H9 (cell line): Measurements from ENCODE around the gene APOBEC2. TPM values are rescaled to one million over a fixed set of nuclear protein-coding genes. Genes with fewer than 3 reads are reported as not detected.

Source experiments
- DNase-seq: peaks from one replicate; pipeline ENCODE4 v3.0.0-alpha.2; 2017
- H2AFZ ChIP-seq: one replicate; pipeline ENCODE4 v1.6.1; 2013; ENCODE audit warnings: mild to moderate bottlenecking, low read length, control low read depth, moderate library complexity
- H2AK5ac ChIP-seq: 2 replicates; pipeline ENCODE4 v1.6.1; 2013; ENCODE audit warnings: low read length, control low read depth, mixed read lengths; ENCODE audit not compliant: insufficient read length
- H2BK120ac ChIP-seq: one replicate; pipeline ENCODE4 v1.6.1; 2013; ENCODE audit warnings: low read depth, mild to moderate bottlenecking, low read length, control low read depth, inconsistent platforms; ENCODE audit not compliant: poor library complexity, severe bottlenecking
- H2BK12ac ChIP-seq: 2 replicates; pipeline ENCODE4 v1.6.1; 2013; ENCODE audit warnings: low read length, control low read depth, mixed read lengths, low read depth; ENCODE audit not compliant: insufficient read length
- H2BK15ac ChIP-seq: 2 replicates; pipeline ENCODE4 v1.6.1; 2013; ENCODE audit warnings: low read depth, low read length, control low read depth
- H2BK20ac ChIP-seq: one replicate; pipeline ENCODE4 v1.6.1; 2013; ENCODE audit warnings: low read depth, mild to moderate bottlenecking, low read length, control low read depth, inconsistent platforms; ENCODE audit not compliant: poor library complexity, severe bottlenecking
- H2BK5ac ChIP-seq: 2 replicates; pipeline ENCODE4 v1.6.1; 2013; ENCODE audit warnings: low read length, control low read depth, mixed read lengths; ENCODE audit not compliant: insufficient read length
- H3K14ac ChIP-seq: 2 replicates; pipeline ENCODE4 v1.6.1; 2013; ENCODE audit warnings: low read length, control low read depth; ENCODE audit not compliant: insufficient read depth
- H3K18ac ChIP-seq: 2 replicates; pipeline ENCODE4 v1.6.1; 2013; ENCODE audit warnings: low read depth, mild to moderate bottlenecking, mixed read lengths, low read length, control low read depth; ENCODE audit not compliant: insufficient read length
- H3K23ac ChIP-seq: 2 replicates; pipeline ENCODE4 v1.6.1; 2013; ENCODE audit warnings: low read length, control low read depth, mixed read lengths, low read depth; ENCODE audit not compliant: insufficient read length
- H3K23me2 ChIP-seq: 2 replicates; pipeline ENCODE4 v1.6.1; 2013; ENCODE audit warnings: low read depth, mild to moderate bottlenecking, mixed read lengths, low read length, control low read depth; ENCODE audit not compliant: insufficient read length, poor library complexity, severe bottlenecking
- H3K27ac ChIP-seq: 2 replicates; pipeline ENCODE4 v1.5.1; 2013; ENCODE audit warnings: low read length, control low read depth, mixed read lengths, low read depth; ENCODE audit not compliant: insufficient read length
- H3K27me3 ChIP-seq: 2 replicates; pipeline ENCODE4 v1.6.1; 2013; ENCODE audit warnings: low read length, control low read depth, inconsistent platforms; ENCODE audit not compliant: insufficient read depth
- H3K4ac ChIP-seq: 2 replicates; pipeline ENCODE4 v1.6.1; 2013; ENCODE audit warnings: low read depth, mild to moderate bottlenecking, control low read depth, inconsistent platforms, low read length, moderate library complexity
- H3K4me1 ChIP-seq: 2 replicates; pipeline ENCODE4 v1.6.1; 2013; ENCODE audit warnings: low read length, control low read depth, inconsistent platforms; ENCODE audit not compliant: insufficient read depth
- H3K4me2 ChIP-seq: 2 replicates; pipeline ENCODE4 v1.6.1; 2013; ENCODE audit warnings: low read length, control low read depth, mixed read lengths; ENCODE audit not compliant: insufficient read length, insufficient read depth
- H3K56ac ChIP-seq: 2 replicates; pipeline ENCODE4 v1.6.1; 2013; ENCODE audit warnings: low read depth, mild to moderate bottlenecking, mixed read lengths, low read length, control low read depth; ENCODE audit not compliant: insufficient read length
- H3K79me1 ChIP-seq: 2 replicates; pipeline ENCODE4 v1.6.1; 2013; ENCODE audit warnings: low read depth, mild to moderate bottlenecking, moderate library complexity, low read length, control low read depth, inconsistent platforms; ENCODE audit not compliant: insufficient read depth, poor library complexity, severe bottlenecking
- H3K79me2 ChIP-seq: 2 replicates; pipeline ENCODE4 v1.6.1; 2013; ENCODE audit warnings: low read length, control low read depth, inconsistent platforms; ENCODE audit not compliant: insufficient read depth
- H3K9ac ChIP-seq: 2 replicates; pipeline ENCODE4 v1.6.1; 2013; ENCODE audit warnings: low read length, control low read depth, mixed read lengths; ENCODE audit not compliant: insufficient read length; ENCODE audit errors: extremely low read depth
- H3K9me3 ChIP-seq: one replicate; pipeline ENCODE4 v1.6.1; 2013; ENCODE audit warnings: low read depth, low read length, inconsistent platforms; ENCODE audit not compliant: control insufficient read depth
- H3T11ph ChIP-seq: one replicate; pipeline ENCODE4 v1.6.1; 2013; ENCODE audit warnings: mild to moderate bottlenecking, low read length, control low read depth, inconsistent platforms
- H4K20me1 ChIP-seq: one replicate; pipeline ENCODE4 v1.6.1; 2013; ENCODE audit not compliant: control insufficient read depth, insufficient read length, insufficient read depth
- H4K5ac ChIP-seq: 2 replicates; pipeline ENCODE4 v1.6.1; 2013; ENCODE audit warnings: low read depth, mild to moderate bottlenecking, mixed read lengths, low read length, control low read depth; ENCODE audit not compliant: insufficient read length
- H4K8ac ChIP-seq: replicated peaks from 2 replicates; pipeline ENCODE4 v1.6.1; 2013; ENCODE audit warnings: low read length, control low read depth, mixed read lengths, low read depth; ENCODE audit not compliant: insufficient read length
- H4K91ac ChIP-seq: 2 replicates; pipeline ENCODE4 v1.6.1; 2013; ENCODE audit warnings: low read depth, mild to moderate bottlenecking, moderate library complexity, mixed read lengths, low read length, control low read depth; ENCODE audit not compliant: insufficient read length
- H3K27ac Mint-ChIP-seq, 3 experiments: 2 replicates in 2 of 3; 3 replicates in 1 of 3; pipeline ENCODE4 v1.8.0; 2020 to 2021; ENCODE audit warnings: mixed read lengths in 3 of 3, mild to moderate bottlenecking in 1 of 3, moderate library complexity in 1 of 3
- H3K27me3 Mint-ChIP-seq: 2 replicates; pipeline ENCODE4 v1.8.0; 2021; ENCODE audit warnings: low read depth, mild to moderate bottlenecking, moderate library complexity, mixed read lengths
- H3K36me3 Mint-ChIP-seq, 3 experiments: 2 replicates in 2 of 3; 3 replicates in 1 of 3; pipeline ENCODE4 v1.8.0; 2020 to 2021; ENCODE audit warnings: low read depth in 3 of 3, mixed read lengths in 3 of 3; ENCODE audit not compliant: insufficient read depth in 1 of 3
- H3K4me1 Mint-ChIP-seq, 2 experiments: 2 replicates each; pipeline ENCODE4 v1.8.0; 2020; ENCODE audit warnings: mixed read lengths in 2 of 2
- H3K4me3 Mint-ChIP-seq, 2 experiments: 2 replicates in 1 of 2; 3 replicates in 1 of 2; pipeline ENCODE4 v1.8.0; 2020 to 2021; ENCODE audit warnings: mild to moderate bottlenecking in 2 of 2, mixed read lengths in 2 of 2, moderate library complexity in 1 of 2
- H3K9me3 Mint-ChIP-seq, 2 experiments: 2 replicates in 1 of 2; 3 replicates in 1 of 2; pipeline ENCODE4 v1.8.0; 2020; ENCODE audit warnings: mild to moderate bottlenecking in 2 of 2, mixed read lengths in 2 of 2, moderate library complexity in 1 of 2
- CTCF ChIP-seq: fragments of 200-600 bp; sonication (generic); conservative IDR thresholded peaks from 3 replicates; pipeline ENCODE4 v1.8.0; 2021; ENCODE audit warnings: antibody characterized with exemption, mild to moderate bottlenecking
- WGBS: extraction: QIAGEN DNeasy Blood & Tissue Kit; methylation state at CpG from one replicate; pipeline ENCODE4 v1.1.7; 2013; ENCODE audit warnings: missing lambda C conversion rate, low lambda C conversion rate, mixed read lengths; ENCODE audit not compliant: insufficient read length; ENCODE audit errors: extremely low coverage; 5-methylcytosine and 5-hydroxymethylcytosine counted together
- total RNA-seq: library from RNA; stranded (reverse); gene quantifications from 2 replicates; pipeline ENCODE4 v1.2.1, GENCODE V29; 2021

Gene APOBEC2
- total RNA-seq, 1 experiment from 2014 or later, result not detected

GRCh38 chr6:41039060-41039998, 13.7 kb upstream of the APOBEC2 start, which contains the start of gene UNC5CL:
UNC5CL (minus strand) TSS chr6:41039221; CDS start chr6:41035074, 4,147 bp downstream.
- WGBS, result no CpG with 5 or more reads among the region's 10 CpGs
- Histone ChIP-seq H3K14ac (no peak within 1 kb of the TSS), H3K4me2 (no peak within 1 kb of the TSS), H3K27me3 (no peaks in the 10 kb centered on the region), H4K8ac (no peak within 1 kb of the TSS), H3K23me2 (no peaks in the 10 kb centered on the region), H2BK20ac (no peak within 1 kb of the TSS), H2BK15ac (no peak within 1 kb of the TSS), H2AK5ac (no peak within 1 kb of the TSS), H3K4me1 (no peaks in the 10 kb centered on the region), H3K18ac (no peak within 1 kb of the TSS), H3K79me2 (no peaks in the 10 kb centered on the region), H3K4ac (no peak within 1 kb of the TSS), H3K9me3 (no peaks in the 10 kb centered on the region), H3K79me1 (no peaks in the 10 kb centered on the region), H4K91ac (no peak within 1 kb of the TSS), H4K20me1 (no peaks in the 10 kb centered on the region), H2BK12ac (no peak within 1 kb of the TSS), H3K27ac (no peak within 1 kb of the TSS), H3T11ph (no peak within 1 kb of the TSS), H2AFZ (no peak within 1 kb of the TSS), H3K56ac (no peak within 1 kb of the TSS), H2BK5ac (no peak within 1 kb of the TSS), H3K23ac (no peak within 1 kb of the TSS), H3K9ac (no peak within 1 kb of the TSS), H2BK120ac (no peak within 1 kb of the TSS), H4K5ac (no peak within 1 kb of the TSS)
- Mint-ChIP-seq H3K36me3 (no peaks in the 10 kb centered on the region), H3K9me3 (no peaks in the 10 kb centered on the region; a peak in 1 of 5 replicates), H3K4me1 (peaks cover 12 to 13% of the 10 kb centered on the region in 2 experiments), H3K4me3 (peak within 1 kb of the TSS in 1 of 2 experiments; percentile 7; a peak in 1 of 5 replicates), H3K27me3 (no peaks in the 10 kb centered on the region; the same call in 1 of the 2 replicates), H3K27ac (peak within 1 kb of the TSS in 2 of 3 experiments; percentile 4 to 27; a peak in 3 of 7 replicates)
- peak; percentile 90 for TF ChIP-seq CTCF
- DNase-seq, result peak; percentile 76
